ENCODE data around the gene KATNAL2. TPM values are rescaled to one million over a fixed set of nuclear protein-coding genes. Genes with fewer than 3 reads are reported as not detected.
A peak's percentile ranks its signal among the peaks of the same experiment; 100 is the strongest.

The KATNAL2 gene
- total RNA-seq, 2 experiments from 2014 or later, result 1.1 to 1.4 TPM

DNA sequence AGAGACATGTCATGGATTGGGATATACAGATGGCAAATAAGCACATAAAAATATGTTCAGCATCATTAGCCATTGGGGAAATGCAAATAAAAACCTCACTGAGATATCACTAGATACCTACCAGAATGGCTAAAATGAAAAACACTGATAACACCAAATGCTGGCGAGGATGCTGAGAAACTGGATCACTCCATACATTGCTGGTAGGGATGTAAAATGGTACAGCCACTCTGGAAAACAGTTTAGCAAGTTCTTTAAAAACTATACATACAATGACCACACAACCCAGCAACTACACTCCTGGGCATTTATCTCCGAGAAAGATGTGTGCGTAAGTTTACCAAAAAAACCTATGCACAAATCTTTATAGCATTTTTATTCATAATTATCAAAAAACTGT, 14.0 kb upstream of the KATNAL2 start:
- POLR2A ChIA-PET, result no interaction called here
- ATAC-seq (no peak), DNase-seq (no peak)
- H3K9me3 Mint-ChIP-seq (ENCODE audit: low read depth), result peaks cover 2% of the 10 kb centered on the region
- peaks cover 17% of the 10 kb centered on the region for H3K4me1 Mint-ChIP-seq
- intact Hi-C loops (cut with DNase I, micrococcal nuclease), result no loop called here
- no peak overlapping the region for H3K4me3 Mint-ChIP-seq
- H3K27ac Mint-ChIP-seq, result no peak overlapping the region
- CTCF ChIA-PET, result no interaction called here
- H3K27me3 Mint-ChIP-seq, result no peaks in the 10 kb centered on the region
- peaks cover 38% of the 10 kb centered on the region for H3K36me3 Mint-ChIP-seq (ENCODE audit: low read depth)

GRCh38 chr18:46909497-46909896, 7.9 kb upstream of the KATNAL2 start:
- H3K9me3 Mint-ChIP-seq (ENCODE audit: low read depth), result peaks cover 2% of the 10 kb centered on the region
- no peak overlapping the region for H3K4me3 Mint-ChIP-seq
- H3K4me1 Mint-ChIP-seq, result peaks cover 32% of the 10 kb centered on the region
- no peak overlapping the region for H3K27ac Mint-ChIP-seq
- H3K27me3 Mint-ChIP-seq, result no peaks in the 10 kb centered on the region
- H3K36me3 Mint-ChIP-seq (ENCODE audit: low read depth), result peaks cover 24% of the 10 kb centered on the region
- intact Hi-C loops (cut with DNase I, micrococcal nuclease), result no loop called here
- ChIA-PET CTCF (interaction anchor here (0.5 kb wide), 1 partner anchor 862 kb away, joined by 3 read pairs; no protein-coding TSS in a partner anchor), POLR2A (no interaction called here)
- ATAC-seq (no peak), DNase-seq (no peak)

- no peak for DNase-seq
- H3K9me3 Mint-ChIP-seq (ENCODE audit: low read depth), result peaks cover 2% of the 10 kb centered on the region
- intact Hi-C loops (cut with DNase I, micrococcal nuclease), result loop anchor here (10.0 kb wide), 2 partner anchors 1014 to 1024 kb away; partner anchors contain the start of gene SMAD2 (in 1 of the 2)
- ChIA-PET CTCF (interaction anchor here (0.6 kb wide), 1 partner anchor 9 kb away, joined by 3 read pairs; no protein-coding TSS in a partner anchor), POLR2A (no interaction called here)
- H3K4me3 Mint-ChIP-seq, result no peak overlapping the region
- H3K4me1 Mint-ChIP-seq, result peaks cover 46% of the 10 kb centered on the region
- no peak for ATAC-seq
- H3K36me3 Mint-ChIP-seq (ENCODE audit: low read depth), result peaks cover 24% of the 10 kb centered on the region
- H3K27ac Mint-ChIP-seq, result no peak overlapping the region
- no peaks in the 10 kb centered on the region for H3K27me3 Mint-ChIP-seq
Observed at GRCh38 chr18:46910856-46911255, 6.5 kb upstream of the KATNAL2 start.

DNA sequence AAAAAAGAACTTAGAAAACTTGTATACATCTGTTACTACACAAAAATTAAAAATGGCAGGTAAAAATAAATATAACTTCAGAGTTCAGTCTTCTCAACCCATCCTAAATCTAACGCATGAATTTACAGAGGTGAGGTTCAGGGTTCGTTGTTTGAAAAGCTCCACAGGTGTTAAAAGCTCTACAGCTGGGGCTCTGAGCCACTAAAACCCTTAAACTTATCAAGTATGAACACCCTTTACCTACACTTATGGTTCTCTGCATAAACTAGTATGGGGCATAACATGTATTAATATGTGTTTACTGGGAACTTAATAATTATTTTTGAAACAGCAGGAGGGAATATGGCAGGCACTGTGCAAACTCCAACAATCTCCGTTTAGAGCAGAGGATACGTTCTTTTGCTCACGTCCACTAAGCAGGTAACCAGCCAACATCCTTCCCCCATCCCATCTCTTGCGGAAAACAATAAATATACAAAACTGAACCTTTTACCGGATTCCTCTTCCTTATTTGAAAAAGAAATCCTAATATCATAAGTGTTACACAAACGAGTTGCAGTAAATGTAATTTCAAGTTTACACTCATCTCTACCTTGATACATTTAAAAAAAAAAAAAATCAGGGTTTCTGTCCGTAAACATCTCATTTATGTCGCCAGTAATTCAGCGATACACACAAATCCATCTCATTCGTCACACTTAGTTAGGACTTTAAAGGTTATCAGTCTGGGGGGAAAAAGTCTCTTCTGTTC, 1.4 kb upstream of the KATNAL2 start:
- ATAC-seq, result no peak
- Mint-ChIP-seq H3K27ac (peak overlapping the region; percentile 91), H3K27me3 (no peaks in the 10 kb centered on the region), H3K4me3 (peak overlapping the region; percentile 92), H3K4me1 (peaks cover 49% of the 10 kb centered on the region), H3K9me3 (ENCODE audit: low read depth) (peaks cover 2% of the 10 kb centered on the region), H3K36me3 (ENCODE audit: low read depth) (peaks cover 2% of the 10 kb centered on the region)
- CTCF ChIA-PET, result interaction anchor here (0.6 to 0.9 kb wide), 3 partner anchors 10 to 580 kb away, joined by 3 read pairs; no protein-coding TSS in a partner anchor
- intact Hi-C loops (cut with DNase I, micrococcal nuclease), result loop anchor here (2.0 to 10.0 kb wide), 9 partner anchors 31 to 1019 kb away; partner anchors contain the start of genes HAUS1 (in 1 of the 2), HDHD2 (in 1 of the 2), SMAD2 (in 1 of the 2) and ST8SIA5 (in 1 of the 2)
- POLR2A ChIA-PET, result interaction anchor here (1.1 kb wide), 1 partner anchor 101 kb away, joined by 3 read pairs; no protein-coding TSS in a partner anchor
- DNase-seq, result no peak

DNA sequence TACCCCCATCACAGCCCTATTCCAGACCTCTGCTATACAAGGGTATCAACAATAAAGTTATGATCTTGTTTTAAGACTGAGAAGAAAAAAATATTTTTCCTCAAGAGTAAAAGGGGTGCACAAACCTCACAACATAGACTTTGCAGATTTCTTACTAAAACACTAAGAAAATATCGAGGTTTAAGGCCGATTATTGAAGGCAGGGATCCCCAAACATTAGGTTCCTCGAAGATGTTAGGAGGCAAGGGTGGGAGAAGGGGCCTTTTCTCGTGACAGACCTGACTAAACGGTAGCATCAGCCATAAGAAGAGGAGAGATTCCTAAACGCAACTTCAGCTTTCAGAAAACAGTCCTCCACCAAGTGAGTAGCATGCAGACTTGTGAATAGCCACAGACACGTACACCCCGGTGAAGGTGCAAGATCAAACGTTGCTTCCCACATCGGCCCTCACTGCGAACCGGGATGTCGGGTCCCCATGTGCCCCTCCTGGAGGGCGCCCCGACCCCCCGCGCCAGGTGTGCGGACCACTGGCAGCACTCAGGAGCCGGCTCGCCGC, 773 bp upstream of the KATNAL2 start:
- ATAC-seq (peak; percentile 46), DNase-seq (no peak)
- peaks cover 49% of the 10 kb centered on the region for H3K4me1 Mint-ChIP-seq
- peak overlapping the region; percentile 91 for H3K27ac Mint-ChIP-seq
- CTCF ChIA-PET, result interaction anchor here (0.6 kb wide), 1 partner anchor 150 kb away, joined by 3 read pairs; no protein-coding TSS in a partner anchor
- H3K36me3 Mint-ChIP-seq (ENCODE audit: low read depth), result peaks cover 2% of the 10 kb centered on the region
- H3K27me3 Mint-ChIP-seq, result no peaks in the 10 kb centered on the region
- peak overlapping the region; percentile 92 for H3K4me3 Mint-ChIP-seq
- intact Hi-C loops (cut with DNase I, micrococcal nuclease), result loop anchor here (1.0 to 10.0 kb wide), 9 partner anchors 30 to 1018 kb away; partner anchors contain the start of genes HAUS1 (in 1 of the 2), HDHD2 (in 1 of the 2), IER3IP1 (in 1 of the 2) and SMAD2 (in 1 of the 2)
- H3K9me3 Mint-ChIP-seq (ENCODE audit: low read depth), result peaks cover 2% of the 10 kb centered on the region
- POLR2A ChIA-PET, result no interaction called here

DNA sequence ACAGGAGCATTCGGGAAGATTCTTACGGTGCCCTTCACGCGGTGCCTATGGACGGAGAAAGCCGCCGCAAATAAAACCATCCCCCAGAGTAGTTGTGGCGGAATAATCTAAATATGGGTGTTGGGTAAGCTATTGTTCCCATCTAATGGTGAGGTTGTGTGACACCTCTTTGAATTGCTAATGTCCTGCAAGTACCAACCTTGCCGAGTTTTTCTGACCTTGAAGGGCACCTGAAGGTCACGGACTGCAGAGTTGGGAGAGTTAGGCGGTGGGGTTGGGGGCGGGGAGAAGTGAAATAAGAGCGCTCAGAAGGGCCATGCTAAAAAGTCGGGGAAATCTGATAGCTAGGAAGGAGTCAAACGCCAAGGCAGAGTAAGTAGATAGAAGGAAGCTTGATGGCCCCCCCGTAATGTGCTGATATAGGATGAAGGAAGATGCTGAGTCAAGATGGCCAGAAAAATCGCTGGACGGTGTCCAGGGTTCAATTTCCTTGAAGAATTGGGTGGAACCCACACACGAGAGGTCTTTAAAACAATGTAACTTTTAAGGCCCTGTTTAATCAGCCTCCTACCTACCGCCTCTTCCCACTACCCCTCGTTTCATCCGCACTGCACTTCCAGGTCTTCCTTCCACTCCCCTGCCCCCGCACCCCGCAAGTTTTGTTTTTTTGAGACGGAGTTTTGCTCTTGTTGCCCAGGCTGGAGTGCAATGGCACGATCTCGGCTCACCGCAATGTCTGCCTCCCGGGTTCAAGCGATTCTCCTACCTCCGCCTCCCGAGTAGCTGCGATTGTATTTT, 600 bp downstream of the KATNAL2 start:
- peaks cover 43% of the 10 kb centered on the region for H3K4me1 Mint-ChIP-seq
- peaks cover 2% of the 10 kb centered on the region for H3K9me3 Mint-ChIP-seq (ENCODE audit: low read depth)
- DNase-seq (peak; percentile 38), ATAC-seq (no peak)
- intact Hi-C loops (cut with DNase I, micrococcal nuclease), result loop anchor here (1.0 to 10.0 kb wide), 9 partner anchors 29 to 1017 kb away; partner anchors contain the start of genes HAUS1 (in 1 of the 2), HDHD2 (in 1 of the 2), IER3IP1 (in 1 of the 2) and SMAD2 (in 1 of the 2)
- peak overlapping the region; percentile 88 for H3K27ac Mint-ChIP-seq
- CTCF ChIA-PET, result interaction anchor here (0.5 to 0.7 kb wide), 3 partner anchors 33 to 574 kb away, joined by 3 to 5 read pairs (median 3); no protein-coding TSS in a partner anchor
- POLR2A ChIA-PET, result interaction anchor here (0.6 to 1.2 kb wide), 2 partner anchors 63 to 232 kb away, joined by 3 to 7 read pairs; no protein-coding TSS in a partner anchor
- peaks cover 2% of the 10 kb centered on the region for H3K36me3 Mint-ChIP-seq (ENCODE audit: low read depth)
- no peaks in the 10 kb centered on the region for H3K27me3 Mint-ChIP-seq
- peak overlapping the region; percentile 92 for H3K4me3 Mint-ChIP-seq

- H3K9me3 Mint-ChIP-seq (ENCODE audit: low read depth), result peaks cover 2% of the 10 kb centered on the region
- POLR2A ChIA-PET, result no interaction called here
- no peak overlapping the region for H3K4me3 Mint-ChIP-seq
- H3K36me3 Mint-ChIP-seq (ENCODE audit: low read depth), result peaks cover 2% of the 10 kb centered on the region
- no peak overlapping the region for H3K27ac Mint-ChIP-seq
- H3K27me3 Mint-ChIP-seq, result no peaks in the 10 kb centered on the region
- peaks cover 24% of the 10 kb centered on the region for H3K4me1 Mint-ChIP-seq
- DNase-seq (no peak), ATAC-seq (no peak)
- intact Hi-C loops (cut with DNase I, micrococcal nuclease), result no loop called here
- CTCF ChIA-PET, result no interaction called here
Observed at GRCh38 chr18:46920067-46920466, 2.7 kb downstream of the KATNAL2 start.

- Mint-ChIP-seq H3K4me1 (peaks cover 18% of the 10 kb centered on the region), H3K4me3 (no peak overlapping the region), H3K36me3 (ENCODE audit: low read depth) (peaks cover 2% of the 10 kb centered on the region), H3K9me3 (ENCODE audit: low read depth) (peaks cover 2% of the 10 kb centered on the region), H3K27ac (no peak overlapping the region), H3K27me3 (no peaks in the 10 kb centered on the region)
- ChIA-PET POLR2A (no interaction called here), CTCF (no interaction called here)
- intact Hi-C loops (cut with DNase I, micrococcal nuclease), result no loop called here
- ATAC-seq (no peak), DNase-seq (no peak)
Observed at GRCh38 chr18:46920653-46921052, 3.3 kb downstream of the KATNAL2 start.

- H3K4me1 Mint-ChIP-seq, result no peaks in the 10 kb centered on the region
- POLR2A ChIA-PET, result no interaction called here
- no peak overlapping the region for H3K27ac Mint-ChIP-seq
- no peak for ATAC-seq
- no peaks in the 10 kb centered on the region for H3K36me3 Mint-ChIP-seq (ENCODE audit: low read depth)
- intact Hi-C loops (cut with DNase I, micrococcal nuclease), result no loop called here
- no peaks in the 10 kb centered on the region for H3K9me3 Mint-ChIP-seq (ENCODE audit: low read depth)
- DNase-seq, result no peak
- CTCF ChIA-PET, result interaction anchor here (1.6 kb wide), 1 partner anchor 13 kb away, joined by 3 read pairs; no protein-coding TSS in a partner anchor
- peaks cover 3% of the 10 kb centered on the region for H3K27me3 Mint-ChIP-seq
- no peak overlapping the region for H3K4me3 Mint-ChIP-seq
Observed at GRCh38 chr18:46939337-46939963, 22.0 kb downstream of the KATNAL2 start.

- Mint-ChIP-seq H3K36me3 (ENCODE audit: low read depth) (no peaks in the 10 kb centered on the region), H3K9me3 (ENCODE audit: low read depth) (no peaks in the 10 kb centered on the region), H3K4me3 (no peak overlapping the region), H3K4me1 (no peaks in the 10 kb centered on the region), H3K27ac (no peak overlapping the region), H3K27me3 (peaks cover 3% of the 10 kb centered on the region)
- DNase-seq (no peak), ATAC-seq (no peak)
- ChIA-PET POLR2A (no interaction called here), CTCF (interaction anchor here (1.6 kb wide), 1 partner anchor 12 kb away, joined by 3 read pairs; no protein-coding TSS in a partner anchor)
- intact Hi-C loops (cut with DNase I, micrococcal nuclease), result no loop called here
Observed at GRCh38 chr18:46939998-46940571, 22.7 kb downstream of the KATNAL2 start.

Measured in activated CD4-positive, alpha-beta T cell treated with anti-CD3 and anti-CD28 coated beads for 36 hours (primary cell).